HG03378 (cell line): ENCODE results near the gene L3MBTL4.
"Not testable (repeated sequence)": the region's sequence is repeated elsewhere in the genome, so short reads cannot be mapped to it uniquely, and the experiment has no call there.

Experiments used
- ATAC-seq: cut with Tn5 transposase; IDR thresholded peaks from one replicate; pipeline ENCODE4 v1.9.1; 2021; ENCODE audit warnings: mild to moderate bottlenecking, moderate library complexity; ENCODE audit not compliant: unreplicated experiment

The L3MBTL4 gene

GRCh38 chr18:6406910-6407470, 7.7 kb downstream of the L3MBTL4 start:
- no peak for ATAC-seq

- no peak for ATAC-seq
Measured at GRCh38 chr18:6406075-6406909, 8.4 kb downstream of the L3MBTL4 start.

GRCh38 chr18:6405237-6406074, 9.3 kb downstream of the L3MBTL4 start:
- no peak for ATAC-seq

- ATAC-seq = no peak
Measured at GRCh38 chr18:6404834-6405233, 9.9 kb downstream of the L3MBTL4 start.

- ATAC-seq = no peak
Measured at GRCh38 chr18:6401687-6402086, 13.0 kb downstream of the L3MBTL4 start.

- no peak for ATAC-seq
Measured at GRCh38 chr18:6399776-6400175, 14.9 kb downstream of the L3MBTL4 start.

GRCh38 chr18:6397931-6398566, 16.7 kb downstream of the L3MBTL4 start:
- ATAC-seq = no peak

- no peak for ATAC-seq
Measured at GRCh38 chr18:6396847-6397246, 17.9 kb downstream of the L3MBTL4 start.

GRCh38 chr18:6396276-6396675, 18.4 kb downstream of the L3MBTL4 start:
- ATAC-seq = no peak

GRCh38 chr18:6389005-6389404, 25.7 kb downstream of the L3MBTL4 start:
- no peak for ATAC-seq

GRCh38 chr18:6382963-6383362, 31.7 kb downstream of the L3MBTL4 start:
- no peak for ATAC-seq

- not testable (repeated sequence) for ATAC-seq
Measured at GRCh38 chr18:6377473-6377872, 37.2 kb downstream of the L3MBTL4 start.

GRCh38 chr18:6376433-6377229, 38.1 kb downstream of the L3MBTL4 start:
- no peak for ATAC-seq

GRCh38 chr18:6374935-6375529, 39.7 kb downstream of the L3MBTL4 start:
- ATAC-seq = no peak

- ATAC-seq = no peak
Measured at GRCh38 chr18:6374340-6374739, 40.4 kb downstream of the L3MBTL4 start.

- no peak for ATAC-seq
Measured at GRCh38 chr18:6373187-6373586, 41.5 kb downstream of the L3MBTL4 start.

GRCh38 chr18:6370886-6371635, 43.6 kb downstream of the L3MBTL4 start:
- no peak for ATAC-seq

GRCh38 chr18:6370410-6370809, 44.3 kb downstream of the L3MBTL4 start:
- ATAC-seq = no peak

GRCh38 chr18:6368017-6368416, 46.7 kb downstream of the L3MBTL4 start:
- ATAC-seq = no peak
